ENCODE measurements around the gene EMILIN2.

GRCh38 chr18:2827061-2827460, 19.7 kb upstream of the EMILIN2 start:
- TF ChIP-seq POLR2A (IDR thresholded peaks at IDR 0.05; ENCODE audit: low read length) (no peak), GATA1 (IDR thresholded peaks at IDR 0.05; ENCODE audit: low read depth, low read length) (no peak)
